GM04504 (cell line): ENCODE results near the gene ZBTB20.

Source experiments
- DNase-seq: peaks from one replicate; pipeline ENCODE4 v3.0.0-alpha.2; 2012; ENCODE audit warnings: low read depth

Gene ZBTB20

DNA sequence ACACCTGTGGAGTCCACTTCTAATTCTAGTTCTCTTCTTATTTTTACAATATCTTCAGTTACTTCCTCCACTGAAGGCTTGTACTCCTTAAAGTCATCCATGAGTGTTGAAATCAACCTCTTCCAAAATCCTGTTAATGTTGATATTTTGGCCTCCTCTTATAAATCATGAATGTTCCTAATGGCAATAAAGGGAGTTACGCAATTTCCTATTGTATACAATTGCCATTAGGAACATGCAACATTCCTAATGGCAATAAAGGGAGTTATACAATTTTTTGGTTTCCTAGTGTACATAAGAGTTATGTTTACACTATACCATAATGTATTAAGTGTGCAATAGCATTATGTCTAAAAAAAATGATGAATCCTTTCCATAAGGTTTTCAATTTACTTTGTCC lies 862.4 kb downstream of the ZBTB20 start:
- DNase-seq, result no peak
